ENCODE data around the gene TRIM41. TPM values are rescaled to one million over a fixed set of nuclear protein-coding genes. Genes with fewer than 3 reads are reported as not detected.

TRIM41 gene
- total RNA-seq, 1 donor from 2014 or later: 15.1 TPM

GRCh38 chr5:181236954-181237641 lies 14.0 kb downstream of the TRIM41 start:
- H3K9me3 ChIP-seq (ENCODE audit: control insufficient read depth in 3 of 3, low read length in 3 of 3): no peaks in the 10 kb centered on the region
- no peak overlapping the region for H3K9ac ChIP-seq (ENCODE audit: low read depth in 1 of 3, low read length in 3 of 3)
- no peaks in the 10 kb centered on the region for H3K27me3 ChIP-seq (ENCODE audit: control insufficient read depth in 3 of 3, insufficient read depth in 3 of 3, low read length in 3 of 3)
- H3K36me3 ChIP-seq (ENCODE audit: control insufficient read depth in 3 of 3, insufficient read depth in 3 of 3, low read length in 3 of 3): peaks cover 78 to 88% (median 83%) of the 10 kb centered on the region in 3 donors
- peaks cover 9 to 20% (median 12%) of the 10 kb centered on the region in 3 donors for H3K4me1 ChIP-seq (ENCODE audit: control insufficient read depth in 3 of 3, insufficient read depth in 3 of 3, low read length in 3 of 3)
- H3K4me3 ChIP-seq (ENCODE audit: low read length in 3 of 3): no peak overlapping the region
- H3K27ac ChIP-seq (ENCODE audit: low read depth, low read length): no peak overlapping the region

GRCh38 chr5:181237729-181238385 lies 14.8 kb downstream of the TRIM41 start:
- Histone ChIP-seq H3K27me3 (ENCODE audit: control insufficient read depth in 3 of 3, insufficient read depth in 3 of 3, low read length in 3 of 3) (no peaks in the 10 kb centered on the region), H3K9me3 (ENCODE audit: control insufficient read depth in 3 of 3, low read length in 3 of 3) (no peaks in the 10 kb centered on the region), H3K4me3 (ENCODE audit: low read length in 3 of 3) (no peak overlapping the region), H3K9ac (ENCODE audit: low read depth in 1 of 3, low read length in 3 of 3) (no peak overlapping the region), H3K27ac (ENCODE audit: low read depth, low read length) (no peak overlapping the region), H3K36me3 (ENCODE audit: control insufficient read depth in 3 of 3, insufficient read depth in 3 of 3, low read length in 3 of 3) (peaks cover 78 to 81% (median 79%) of the 10 kb centered on the region in 3 donors), H3K4me1 (ENCODE audit: control insufficient read depth in 3 of 3, insufficient read depth in 3 of 3, low read length in 3 of 3) (peaks cover 17 to 27% (median 20%) of the 10 kb centered on the region in 3 donors)

- no peaks in the 10 kb centered on the region for H3K27me3 ChIP-seq (ENCODE audit: control insufficient read depth in 3 of 3, insufficient read depth in 3 of 3, low read length in 3 of 3)
- peak overlapping the region in 1 of 3 donors; percentile 17 for H3K9ac ChIP-seq (ENCODE audit: low read depth in 1 of 3, low read length in 3 of 3)
These were observed 16.1 kb downstream of the TRIM41 start for GRCh38 chr5:181239062-181239663.

GRCh38 chr5:181241393-181241975 lies 18.4 kb downstream of the TRIM41 start:
- Histone ChIP-seq H3K27me3 (ENCODE audit: control insufficient read depth in 3 of 3, insufficient read depth in 3 of 3, low read length in 3 of 3) (no peaks in the 10 kb centered on the region), H3K4me3 (ENCODE audit: low read length in 3 of 3) (peak overlapping the region in 2 of 3 donors; percentile 87 to 98), H3K27ac (ENCODE audit: low read depth, low read length) (peak overlapping the region; percentile 97), H3K9me3 (ENCODE audit: control insufficient read depth in 3 of 3, low read length in 3 of 3) (no peaks in the 10 kb centered on the region), H3K4me1 (ENCODE audit: control insufficient read depth in 3 of 3, insufficient read depth in 3 of 3, low read length in 3 of 3) (peaks cover 36 to 53% (median 37%) of the 10 kb centered on the region in 3 donors), H3K9ac (ENCODE audit: low read depth in 1 of 3, low read length in 3 of 3) (peak overlapping the region; percentile 96 to 99 (median 98)), H3K36me3 (ENCODE audit: control insufficient read depth in 3 of 3, insufficient read depth in 3 of 3, low read length in 3 of 3) (peaks cover 48 to 51% (median 51%) of the 10 kb centered on the region in 3 donors)

More at GRCh38 chr5:181239062-181239663, 16.1 kb downstream of the TRIM41 start:
- Histone ChIP-seq H3K4me3 (ENCODE audit: low read length in 3 of 3) (no peak overlapping the region), H3K9me3 (ENCODE audit: control insufficient read depth in 3 of 3, low read length in 3 of 3) (no peaks in the 10 kb centered on the region), H3K27ac (ENCODE audit: low read depth, low read length) (no peak overlapping the region), H3K36me3 (ENCODE audit: control insufficient read depth in 3 of 3, insufficient read depth in 3 of 3, low read length in 3 of 3) (peaks cover 69 to 70% (median 70%) of the 10 kb centered on the region in 3 donors), H3K4me1 (ENCODE audit: control insufficient read depth in 3 of 3, insufficient read depth in 3 of 3, low read length in 3 of 3) (peaks cover 21 to 35% (median 22%) of the 10 kb centered on the region in 3 donors)

- peaks cover 38 to 56% (median 40%) of the 10 kb centered on the region in 3 donors for H3K4me1 ChIP-seq (ENCODE audit: control insufficient read depth in 3 of 3, insufficient read depth in 3 of 3, low read length in 3 of 3)
- H3K4me3 ChIP-seq (ENCODE audit: low read length in 3 of 3): peak overlapping the region; percentile 87 to 99 (median 98)
- H3K9ac ChIP-seq (ENCODE audit: low read depth in 1 of 3, low read length in 3 of 3): peak overlapping the region; percentile 96 to 99 (median 98)
- no peaks in the 10 kb centered on the region for H3K9me3 ChIP-seq (ENCODE audit: control insufficient read depth in 3 of 3, low read length in 3 of 3)
- no peaks in the 10 kb centered on the region for H3K27me3 ChIP-seq (ENCODE audit: control insufficient read depth in 3 of 3, insufficient read depth in 3 of 3, low read length in 3 of 3)
- peaks cover 43 to 45% (median 45%) of the 10 kb centered on the region in 3 donors for H3K36me3 ChIP-seq (ENCODE audit: control insufficient read depth in 3 of 3, insufficient read depth in 3 of 3, low read length in 3 of 3)
- H3K27ac ChIP-seq (ENCODE audit: low read depth, low read length): peak overlapping the region; percentile 97
These were observed 19.0 kb downstream of the TRIM41 start for GRCh38 chr5:181242031-181242451.

- H3K27me3 ChIP-seq (ENCODE audit: control insufficient read depth in 3 of 3, insufficient read depth in 3 of 3, low read length in 3 of 3): no peaks in the 10 kb centered on the region
- H3K9me3 ChIP-seq (ENCODE audit: control insufficient read depth in 3 of 3, low read length in 3 of 3): no peaks in the 10 kb centered on the region
These were observed 20.0 kb downstream of the TRIM41 start for GRCh38 chr5:181243018-181243563.

GRCh38 chr5:181243564-181244343 lies 20.7 kb downstream of the TRIM41 start, which contains the start of gene RACK1:
TSS of gene RACK1 (minus strand) at chr5:181243906. CDS start at chr5:181243800, 106 bp downstream.
- H3K9me3 ChIP-seq (ENCODE audit: control insufficient read depth in 3 of 3, low read length in 3 of 3): no peaks in the 10 kb centered on the region
- H3K4me1 ChIP-seq (ENCODE audit: control insufficient read depth in 3 of 3, insufficient read depth in 3 of 3, low read length in 3 of 3): peaks cover 51 to 67% (median 54%) of the 10 kb centered on the region in 3 donors
- peak within 1 kb of the TSS; percentile 96 to 99 (median 98) for H3K9ac ChIP-seq (ENCODE audit: low read depth in 1 of 3, low read length in 3 of 3)
- no peaks in the 10 kb centered on the region for H3K27me3 ChIP-seq (ENCODE audit: control insufficient read depth in 3 of 3, insufficient read depth in 3 of 3, low read length in 3 of 3)
- H3K27ac ChIP-seq (ENCODE audit: low read depth, low read length): peak within 1 kb of the TSS; percentile 97
- peak within 1 kb of the TSS; percentile 87 to 99 (median 98) for H3K4me3 ChIP-seq (ENCODE audit: low read length in 3 of 3)
- peaks cover 26 to 28% (median 28%) of the 10 kb centered on the region in 3 donors for H3K36me3 ChIP-seq (ENCODE audit: control insufficient read depth in 3 of 3, insufficient read depth in 3 of 3, low read length in 3 of 3)

More at GRCh38 chr5:181243018-181243563, 20.0 kb downstream of the TRIM41 start:
- Histone ChIP-seq H3K4me1 (ENCODE audit: control insufficient read depth in 3 of 3, insufficient read depth in 3 of 3, low read length in 3 of 3) (peaks cover 45 to 61% (median 49%) of the 10 kb centered on the region in 3 donors), H3K4me3 (ENCODE audit: low read length in 3 of 3) (peak overlapping the region; percentile 87 to 99 (median 98)), H3K27ac (ENCODE audit: low read depth, low read length) (peak overlapping the region; percentile 97), H3K9ac (ENCODE audit: low read depth in 1 of 3, low read length in 3 of 3) (peak overlapping the region; percentile 96 to 99 (median 98)), H3K36me3 (ENCODE audit: control insufficient read depth in 3 of 3, insufficient read depth in 3 of 3, low read length in 3 of 3) (peaks cover 32 to 35% (median 35%) of the 10 kb centered on the region in 3 donors)

GRCh38 chr5:181245427-181246275 lies 22.6 kb downstream of the TRIM41 start:
- no peaks in the 10 kb centered on the region for H3K9me3 ChIP-seq (ENCODE audit: control insufficient read depth in 3 of 3, low read length in 3 of 3)
- no peaks in the 10 kb centered on the region for H3K27me3 ChIP-seq (ENCODE audit: control insufficient read depth in 3 of 3, insufficient read depth in 3 of 3, low read length in 3 of 3)
- H3K36me3 ChIP-seq (ENCODE audit: control insufficient read depth in 3 of 3, insufficient read depth in 3 of 3, low read length in 3 of 3): peaks cover 15 to 21% (median 17%) of the 10 kb centered on the region in 3 donors
- H3K4me1 ChIP-seq (ENCODE audit: control insufficient read depth in 3 of 3, insufficient read depth in 3 of 3, low read length in 3 of 3): peaks cover 64 to 79% (median 71%) of the 10 kb centered on the region in 3 donors
- H3K27ac ChIP-seq (ENCODE audit: low read depth, low read length): peak overlapping the region; percentile 97
- H3K9ac ChIP-seq (ENCODE audit: low read depth in 1 of 3, low read length in 3 of 3): peak overlapping the region; percentile 96 to 99 (median 98)
- H3K4me3 ChIP-seq (ENCODE audit: low read length in 3 of 3): peak overlapping the region; percentile 96 to 98 (median 97)

Data from skeletal muscle tissue (tissue), 4 donors.